ENCODE results near the gene EFCAB7.
A peak's percentile ranks its signal among the peaks of the same experiment; 100 is the strongest.

EFCAB7 gene

DNA sequence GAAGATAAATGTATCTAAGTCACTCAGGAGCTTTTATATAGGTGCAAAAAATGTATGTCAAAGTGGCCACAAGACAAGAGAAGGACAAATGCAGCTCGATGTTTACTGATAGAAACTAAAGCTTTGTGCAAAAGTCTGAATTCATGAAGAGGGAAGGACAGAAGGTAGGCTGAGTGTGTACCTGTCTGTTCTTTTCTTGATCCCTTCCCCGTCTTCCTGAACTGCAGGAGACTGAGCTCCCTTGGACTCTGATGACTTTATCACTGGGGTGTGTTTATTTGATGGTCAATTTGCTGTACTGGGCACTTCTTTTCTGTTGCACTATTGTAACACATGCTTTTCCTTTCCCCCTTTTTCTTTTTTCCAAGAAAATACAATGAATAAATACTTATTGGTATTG, 25.7 kb upstream of the EFCAB7 start:
- ChIA-PET CTCF (no interaction called here), POLR2A (no interaction called here)
- no peaks in the 10 kb centered on the region for H3K4me1 ChIP-seq (ENCODE audit: control insufficient read depth, insufficient read depth, low read length)

GRCh38 chr1:63498106-63498505, 25.2 kb upstream of the EFCAB7 start:
- Histone ChIP-seq H3K4me3 (ENCODE audit: low read depth, low read length) (no peak overlapping the region), H3K9me3 (ENCODE audit: control insufficient read depth, insufficient read depth, low read depth, low read length) (no peaks in the 10 kb centered on the region), H3K27ac (ENCODE audit: extremely low read depth, low read depth, low read length) (no peak overlapping the region), H3K36me3 (ENCODE audit: control insufficient read depth in 2 of 2, insufficient read depth in 1 of 2, low read length in 2 of 2) (peaks cover 4 to 12% of the 10 kb centered on the region in 2 experiments), H3K4me1 (ENCODE audit: control insufficient read depth, insufficient read depth, low read length) (no peaks in the 10 kb centered on the region)
- ChIA-PET CTCF (no interaction called here), POLR2A (no interaction called here)
- TF ChIP-seq ZNF169 (tag by site-specific recombination; IDR thresholded peaks at IDR 0.05) = no peak
- TF ChIP-seq ZNF658 (tag by site-specific recombination; IDR thresholded peaks at IDR 0.05) = no peak
- no peak for TF ChIP-seq KLF8 (tag by site-specific recombination; IDR thresholded peaks at IDR 0.05)
- no peak for TF ChIP-seq ZNF37A (tag by site-specific recombination; IDR thresholded peaks at IDR 0.05)
- TF ChIP-seq ZNF184 (tag by site-specific recombination; IDR thresholded peaks at IDR 0.05) = no peak
- no peak for TF ChIP-seq ZNF16 (tag by site-specific recombination; IDR thresholded peaks at IDR 0.05; ENCODE audit: low read depth)
- TF ChIP-seq ZNF623 (tag by site-specific recombination; IDR thresholded peaks at IDR 0.05) = no peak
- TF ChIP-seq ZNF626 (tag by site-specific recombination; IDR thresholded peaks at IDR 0.05) = no peak
- TF ChIP-seq ZNF704 (tag by site-specific recombination; IDR thresholded peaks at IDR 0.05) = no peak
- no peak for TF ChIP-seq ZNF311 (tag by site-specific recombination; IDR thresholded peaks at IDR 0.05; ENCODE audit: borderline replicate concordance)
- TF ChIP-seq ZNF433 (tag by site-specific recombination; IDR thresholded peaks at IDR 0.05; ENCODE audit: low read depth) = no peak
- no peak for TF ChIP-seq ZNF10 (tag by site-specific recombination; IDR thresholded peaks at IDR 0.05)
- no peak for TF ChIP-seq KLF9 (tag by site-specific recombination; IDR thresholded peaks at IDR 0.05; ENCODE audit: low read depth)
- no peak for TF ChIP-seq ZNF19 (tag by site-specific recombination; IDR thresholded peaks at IDR 0.05; ENCODE audit: low read depth)
- no peak for TF ChIP-seq ZNF624 (tag by site-specific recombination; IDR thresholded peaks at IDR 0.05)
- no peak for TF ChIP-seq ZNF302 (tag by site-specific recombination; IDR thresholded peaks at IDR 0.05; ENCODE audit: low read depth)

More for the DNA sequence above, 25.7 kb upstream of the EFCAB7 start:
- peak; percentile 73 for TF ChIP-seq ZNF677 (tag by site-specific recombination; IDR thresholded peaks at IDR 0.05)
- TF ChIP-seq ZIC2 (tag by site-specific recombination; IDR thresholded peaks at IDR 0.05) = no peak
- Histone ChIP-seq H3K4me3 (ENCODE audit: low read depth, low read length) (no peak overlapping the region), H3K9me3 (ENCODE audit: control insufficient read depth, insufficient read depth, low read depth, low read length) (no peaks in the 10 kb centered on the region), H3K36me3 (ENCODE audit: control insufficient read depth in 2 of 2, insufficient read depth in 1 of 2, low read length in 2 of 2) (peaks cover 4 to 12% of the 10 kb centered on the region in 2 experiments), H3K27ac (ENCODE audit: extremely low read depth, low read depth, low read length) (no peak overlapping the region)

GRCh38 chr1:63501256-63501655, 22.1 kb upstream of the EFCAB7 start:
- CTCF ChIA-PET = no interaction called here
- POLR2A ChIA-PET = no interaction called here
- Histone ChIP-seq H3K9me3 (ENCODE audit: control insufficient read depth, insufficient read depth, low read depth, low read length) (no peaks in the 10 kb centered on the region), H3K36me3 (ENCODE audit: control insufficient read depth in 2 of 2, insufficient read depth in 1 of 2, low read length in 2 of 2) (peaks cover 6 to 12% of the 10 kb centered on the region in 2 experiments), H3K4me3 (ENCODE audit: low read depth, low read length) (no peak overlapping the region), H3K4me1 (ENCODE audit: control insufficient read depth, insufficient read depth, low read length) (no peaks in the 10 kb centered on the region), H3K27ac (ENCODE audit: extremely low read depth, low read depth, low read length) (no peak overlapping the region)
- TF ChIP-seq BCL11A (tag by site-specific recombination; IDR thresholded peaks at IDR 0.05; ENCODE audit: low read depth) = no peak
- TF ChIP-seq ZBTB17 (tag by site-specific recombination; IDR thresholded peaks at IDR 0.05) = no peak
- no peak for TF ChIP-seq ZNF184 (tag by site-specific recombination; IDR thresholded peaks at IDR 0.05)
- TF ChIP-seq, protein P1, sequence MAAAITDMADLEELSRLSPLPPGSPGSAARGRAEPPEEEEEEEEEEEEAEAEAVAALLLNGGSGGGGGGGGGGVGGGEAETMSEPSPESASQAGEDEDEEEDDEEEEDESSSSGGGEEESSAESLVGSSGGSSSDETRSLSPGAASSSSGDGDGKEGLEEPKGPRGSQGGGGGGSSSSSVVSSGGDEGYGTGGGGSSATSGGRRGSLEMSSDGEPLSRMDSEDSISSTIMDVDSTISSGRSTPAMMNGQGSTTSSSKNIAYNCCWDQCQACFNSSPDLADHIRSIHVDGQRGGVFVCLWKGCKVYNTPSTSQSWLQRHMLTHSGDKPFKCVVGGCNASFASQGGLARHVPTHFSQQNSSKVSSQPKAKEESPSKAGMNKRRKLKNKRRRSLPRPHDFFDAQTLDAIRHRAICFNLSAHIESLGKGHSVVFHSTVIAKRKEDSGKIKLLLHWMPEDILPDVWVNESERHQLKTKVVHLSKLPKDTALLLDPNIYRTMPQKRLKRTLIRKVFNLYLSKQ (tag by site-specific recombination; IDR thresholded peaks at IDR 0.05; ENCODE audit: borderline replicate concordance) = no peak
- no peak for TF ChIP-seq ZBTB20 (tag by site-specific recombination; IDR thresholded peaks at IDR 0.05)
- TF ChIP-seq, protein P2, sequence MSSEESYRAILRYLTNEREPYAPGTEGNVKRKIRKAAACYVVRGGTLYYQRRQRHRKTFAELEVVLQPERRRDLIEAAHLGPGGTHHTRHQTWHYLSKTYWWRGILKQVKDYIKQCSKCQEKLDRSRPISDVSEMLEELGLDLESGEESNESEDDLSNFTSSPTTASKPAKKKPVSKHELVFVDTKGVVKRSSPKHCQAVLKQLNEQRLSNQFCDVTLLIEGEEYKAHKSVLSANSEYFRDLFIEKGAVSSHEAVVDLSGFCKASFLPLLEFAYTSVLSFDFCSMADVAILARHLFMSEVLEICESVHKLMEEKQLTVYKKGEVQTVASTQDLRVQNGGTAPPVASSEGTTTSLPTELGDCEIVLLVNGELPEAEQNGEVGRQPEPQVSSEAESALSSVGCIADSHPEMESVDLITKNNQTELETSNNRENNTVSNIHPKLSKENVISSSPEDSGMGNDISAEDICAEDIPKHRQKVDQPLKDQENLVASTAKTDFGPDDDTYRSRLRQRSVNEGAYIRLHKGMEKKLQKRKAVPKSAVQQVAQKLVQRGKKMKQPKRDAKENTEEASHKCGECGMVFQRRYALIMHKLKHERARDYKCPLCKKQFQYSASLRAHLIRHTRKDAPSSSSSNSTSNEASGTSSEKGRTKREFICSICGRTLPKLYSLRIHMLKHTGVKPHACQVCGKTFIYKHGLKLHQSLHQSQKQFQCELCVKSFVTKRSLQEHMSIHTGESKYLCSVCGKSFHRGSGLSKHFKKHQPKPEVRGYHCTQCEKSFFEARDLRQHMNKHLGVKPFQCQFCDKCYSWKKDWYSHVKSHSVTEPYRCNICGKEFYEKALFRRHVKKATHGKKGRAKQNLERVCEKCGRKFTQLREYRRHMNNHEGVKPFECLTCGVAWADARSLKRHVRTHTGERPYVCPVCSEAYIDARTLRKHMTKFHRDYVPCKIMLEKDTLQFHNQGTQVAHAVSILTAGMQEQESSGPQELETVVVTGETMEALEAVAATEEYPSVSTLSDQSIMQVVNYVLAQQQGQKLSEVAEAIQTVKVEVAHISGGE (tag by site-specific recombination; conservative IDR thresholded peaks at IDR 0.05; ENCODE audit: low read depth) = no peak
- TF ChIP-seq BCL6B (tag by site-specific recombination; IDR thresholded peaks at IDR 0.05) = no peak
- TF ChIP-seq ZNF211 (tag by site-specific recombination; IDR thresholded peaks at IDR 0.05; ENCODE audit: low read depth) = no peak
- no peak for TF ChIP-seq ZBTB7A (tag by site-specific recombination; IDR thresholded peaks at IDR 0.05; ENCODE audit: low read depth)
- TF ChIP-seq ZFP37 (tag by site-specific recombination; IDR thresholded peaks at IDR 0.05) = no peak
- no peak for TF ChIP-seq KLF10 (tag by site-specific recombination; IDR thresholded peaks at IDR 0.05)
